Inferior parietal cortex (tissue), 1 donor: Measurements from ENCODE around the gene OR52E8.

ENCODE experiments used
- DNase-seq: peaks from one replicate; pipeline ENCODE4 v3.0.0-alpha.2; 2016; ENCODE audit errors: extremely low spot score

Gene OR52E8

GRCh38 chr11:5857590-5857989 is at the start of gene OR52E8:
Gene OR52E8 (minus strand): TSS chr11:5857690. CDS start chr11:5857690, 0 bp downstream.
- no peak for DNase-seq

DNA sequence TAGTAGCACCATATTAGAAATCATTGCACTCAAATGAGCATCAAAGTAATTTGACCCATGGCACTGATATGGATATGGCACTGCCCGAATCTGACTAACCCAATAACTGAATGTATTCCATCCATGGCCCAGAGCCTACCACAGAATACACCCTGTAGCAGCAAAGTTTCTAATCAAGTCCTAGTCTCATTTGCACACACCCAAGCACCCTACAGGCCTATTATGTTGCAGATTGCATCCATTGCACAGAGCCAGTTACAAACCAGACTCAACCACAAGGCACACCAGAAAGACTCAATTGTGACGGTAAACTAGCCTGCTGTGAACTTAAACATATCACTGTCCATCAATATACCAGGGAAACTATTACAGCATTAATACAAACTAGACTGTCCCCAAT is 42.0 kb upstream of the OR52E8 start:
- no peak for DNase-seq

DNA sequence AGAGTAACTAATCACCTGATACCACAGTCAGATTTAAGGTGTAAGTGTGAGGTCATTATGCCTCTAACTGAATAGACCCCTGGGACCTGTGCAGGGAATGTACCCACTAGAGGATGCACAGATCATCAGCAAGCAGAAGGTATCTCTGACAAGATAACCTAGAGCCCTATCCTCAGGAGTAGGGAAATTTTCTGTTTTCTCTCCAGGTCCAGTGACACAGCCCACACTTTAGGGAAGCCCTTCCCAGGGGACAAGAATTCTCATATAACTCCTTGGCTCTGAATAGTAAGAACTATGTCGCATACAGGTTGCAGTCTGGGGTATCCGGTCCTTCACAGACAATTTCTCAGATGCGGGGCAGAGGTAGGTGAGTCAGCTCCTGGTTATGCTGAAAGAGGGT is 35.4 kb upstream of the OR52E8 start, which contains the start of gene OR52E5:
Gene OR52E5 (plus strand): TSS at position 301 of the 400 bp plus-strand sequence. CDS start 7,569 bp downstream, outside the sequence.
- DNase-seq = no peak

GRCh38 chr11:5891216-5891800 is 33.8 kb upstream of the OR52E8 start:
- DNase-seq = peak; percentile 12

DNA sequence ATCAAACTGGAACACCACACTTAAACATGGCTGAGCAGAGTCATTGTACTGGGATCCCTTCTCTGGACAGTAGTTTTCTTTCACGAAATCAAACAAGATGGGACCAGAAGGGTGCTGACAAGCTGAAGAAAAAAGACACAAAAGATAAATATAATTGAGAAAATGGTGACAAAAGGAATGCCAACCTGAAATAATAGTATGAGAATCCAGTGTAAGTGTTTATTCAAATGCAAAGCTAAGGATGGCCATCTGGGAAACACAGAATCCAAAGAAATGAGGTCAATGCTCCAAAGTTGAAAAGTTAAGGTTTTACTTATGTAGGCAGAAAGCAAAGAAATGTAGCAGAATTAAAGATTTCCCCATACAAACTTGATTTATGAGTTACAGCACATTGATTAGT is 30.2 kb upstream of the OR52E8 start:
- DNase-seq = no peak

- DNase-seq = no peak
These were observed 29.7 kb upstream of the OR52E8 start for GRCh38 chr11:5887172-5887571.

- no peak for DNase-seq
These were observed 24.3 kb upstream of the OR52E8 start for GRCh38 chr11:5881756-5882155.

- no peak for DNase-seq
These were observed 22.8 kb upstream of the OR52E8 start, which contains the start of gene OR52E4 for GRCh38 chr11:5880329-5880728. Gene OR52E4 (plus strand): TSS chr11:5880629. CDS start chr11:5884293, 3,664 bp downstream.

DNA sequence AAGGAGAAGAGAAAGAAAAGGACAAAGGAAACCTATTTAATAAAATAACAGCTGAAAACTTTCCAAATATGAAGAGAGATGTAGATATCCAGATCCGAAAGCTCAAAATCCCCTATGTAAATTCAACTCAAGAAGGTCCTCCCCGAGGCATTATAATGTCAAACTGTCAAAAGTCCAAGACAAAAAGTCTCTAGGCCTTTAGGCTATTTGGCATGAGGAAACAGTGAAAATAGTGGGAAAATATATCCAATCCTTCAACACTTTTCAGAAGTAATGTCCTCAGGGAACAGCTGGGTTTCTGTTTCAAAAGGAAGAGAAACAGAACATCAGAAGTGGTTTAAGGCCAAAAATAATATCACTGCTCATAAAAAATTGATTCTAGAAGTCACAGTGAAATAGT is 21.1 kb upstream of the OR52E8 start:
- DNase-seq = no peak

DNA sequence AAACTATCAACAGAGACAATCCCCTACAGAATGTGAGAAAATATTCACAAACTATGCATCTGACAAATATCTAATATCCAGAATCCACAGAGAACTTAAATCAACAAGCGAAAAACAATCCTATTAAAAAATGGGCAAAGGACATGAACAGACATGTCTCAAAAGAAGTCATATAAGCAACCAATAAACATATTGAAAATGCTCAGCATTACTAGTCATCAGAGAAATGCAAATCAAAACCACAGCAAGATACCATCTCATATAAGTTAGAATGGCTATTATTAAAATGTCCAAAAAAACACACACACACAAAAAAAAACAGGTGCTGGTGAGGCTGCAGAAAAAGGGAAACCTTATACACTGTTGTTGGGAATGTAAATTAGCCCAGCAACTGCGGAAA is 8.3 kb upstream of the OR52E8 start:
- no peak for DNase-seq

- DNase-seq = no peak
These were observed 6.5 kb downstream of the OR52E8 start for GRCh38 chr11:5851002-5851401.

GRCh38 chr11:5847711-5848110 is 9.8 kb downstream of the OR52E8 start:
- no peak for DNase-seq

- no peak for DNase-seq
These were observed 10.8 kb downstream of the OR52E8 start for GRCh38 chr11:5846701-5847100.

- no peak for DNase-seq
These were observed 15.7 kb downstream of the OR52E8 start, which contains the start of gene OR52E6 for GRCh38 chr11:5841797-5842196. Gene OR52E6 (minus strand): TSS chr11:5841897. CDS start chr11:5841897, 0 bp downstream.

DNA sequence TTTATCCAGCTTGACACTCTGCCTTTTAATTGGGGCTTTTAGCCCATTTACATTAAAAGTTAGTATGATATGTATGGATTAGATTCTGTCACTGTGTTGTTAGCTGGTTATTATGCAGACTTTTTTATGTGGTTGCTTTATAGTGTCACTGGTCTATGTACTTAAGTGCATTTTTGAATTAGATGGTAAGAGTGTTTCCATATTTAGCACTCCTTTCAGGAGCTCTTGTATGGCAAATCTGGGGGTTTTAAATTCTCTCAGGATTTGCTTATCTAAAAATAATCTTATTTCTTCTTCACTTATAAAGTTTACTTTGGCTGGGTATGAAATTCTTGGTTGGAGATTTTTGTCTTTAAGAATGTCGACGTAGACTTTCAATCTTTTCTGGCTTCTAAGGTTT is 19.8 kb downstream of the OR52E8 start:
- no peak for DNase-seq

DNA sequence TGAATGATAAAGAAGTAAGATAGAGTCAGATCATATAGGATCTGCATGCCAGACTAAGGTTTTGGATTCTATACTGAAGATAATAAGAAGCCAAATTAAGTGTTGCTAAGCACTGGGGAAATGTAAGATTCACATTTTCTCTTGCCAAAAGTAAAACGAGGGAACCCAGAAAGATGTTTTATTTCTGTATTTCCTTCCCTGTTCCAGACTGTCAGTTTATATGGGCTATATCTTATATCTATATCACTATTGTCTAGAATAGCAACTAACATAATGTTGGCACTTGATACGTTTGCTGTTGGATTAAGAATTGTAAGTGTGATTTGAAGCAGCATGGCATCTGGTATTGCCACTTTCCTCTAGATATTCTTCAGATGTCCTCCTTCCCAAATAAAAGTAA is 24.0 kb downstream of the OR52E8 start:
- DNase-seq = no peak

GRCh38 chr11:5831196-5831829 is 26.2 kb downstream of the OR52E8 start:
- DNase-seq = no peak

- DNase-seq = no peak
These were observed 39.1 kb downstream of the OR52E8 start for GRCh38 chr11:5818245-5818886.

- no peak for DNase-seq
These were observed 42.0 kb downstream of the OR52E8 start for GRCh38 chr11:5815534-5815933.

DNA sequence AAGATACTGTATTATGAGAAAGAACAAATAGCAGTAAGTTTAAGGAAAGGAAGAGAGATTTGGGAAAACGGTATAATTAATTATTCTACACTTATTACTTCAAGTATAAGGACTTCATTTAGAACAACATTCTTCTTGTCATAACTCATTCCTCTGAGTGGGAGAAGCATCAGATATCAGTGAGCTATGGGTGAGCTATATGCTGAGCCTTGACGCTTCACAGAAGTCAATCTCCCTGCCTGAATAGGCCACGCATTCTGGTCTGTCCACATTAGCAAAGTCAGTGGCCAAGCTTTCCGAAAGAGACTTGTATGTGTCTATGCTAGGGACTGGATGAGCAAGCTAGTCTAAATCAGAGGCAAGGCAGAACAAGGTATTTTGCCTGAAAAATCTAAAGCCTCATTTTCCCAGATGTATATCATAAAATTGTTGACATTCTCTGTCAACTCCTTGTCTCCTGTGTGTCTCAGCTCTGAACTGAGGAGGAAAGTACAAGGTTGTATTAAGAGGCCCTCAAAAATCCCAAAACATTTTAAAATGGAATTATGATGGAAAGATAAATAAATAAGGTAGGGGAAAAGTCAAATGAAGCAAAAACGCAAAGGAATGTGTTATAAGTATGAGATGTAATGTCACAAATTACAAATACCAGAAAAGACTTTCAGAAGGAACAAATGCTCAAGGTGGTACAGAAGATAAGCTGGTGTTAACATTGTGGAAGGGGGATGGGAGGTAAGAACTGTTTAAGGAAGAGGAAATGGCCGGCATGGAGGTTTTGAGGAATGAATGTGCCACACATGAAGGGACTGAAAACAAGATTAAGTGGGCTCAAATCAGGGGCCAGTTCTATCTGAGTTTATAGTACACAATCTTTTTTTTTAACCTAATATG is 47.3 kb downstream of the OR52E8 start:
- DNase-seq = no peak

- DNase-seq = no peak
These were observed 48.4 kb downstream of the OR52E8 start for GRCh38 chr11:5809122-5809519.
